PC-3 (cell line): ENCODE measurements around the gene SSBP2.

ENCODE experiments used
- CTCF ChIP-seq: fragments of 300-600 bp; sonication (generic); conservative IDR thresholded peaks from 2 replicates; pipeline ENCODE4 v1.5.1; 2017; ENCODE audit warnings: antibody characterized with exemption, low read depth, mild to moderate bottlenecking, low read length
- EZH2phosphoT487 ChIP-seq: fragments of 300-600 bp; sonication (generic); IDR thresholded peaks from 2 replicates; pipeline ENCODE4 v1.6.1; 2018; ENCODE audit warnings: mild to moderate bottlenecking, antibody characterized with exemption, low read length, borderline replicate concordance

- TF ChIP-seq CTCF (no peak), EZH2phosphoT487 (no peak)
These were observed 25.4 kb upstream of the SSBP2 start for GRCh38 chr5:81776258-81776657.
